Dermis lymphatic vessel endothelial cell (primary cell): ENCODE measurements around the gene GPATCH4. TPM values are rescaled to one million over a fixed set of nuclear protein-coding genes. Genes with fewer than 3 reads are reported as not detected.

Experiments
- total RNA-seq: library from RNA; depleted of rRNA; stranded (reverse); fragments of >200 nt; gene quantifications from 2 replicates; pipeline ENCODE4 v1.2.1, GENCODE V29; 2014

Gene GPATCH4
- 9.8 and 15.8 TPM in 2 replicates for total RNA-seq

DNA sequence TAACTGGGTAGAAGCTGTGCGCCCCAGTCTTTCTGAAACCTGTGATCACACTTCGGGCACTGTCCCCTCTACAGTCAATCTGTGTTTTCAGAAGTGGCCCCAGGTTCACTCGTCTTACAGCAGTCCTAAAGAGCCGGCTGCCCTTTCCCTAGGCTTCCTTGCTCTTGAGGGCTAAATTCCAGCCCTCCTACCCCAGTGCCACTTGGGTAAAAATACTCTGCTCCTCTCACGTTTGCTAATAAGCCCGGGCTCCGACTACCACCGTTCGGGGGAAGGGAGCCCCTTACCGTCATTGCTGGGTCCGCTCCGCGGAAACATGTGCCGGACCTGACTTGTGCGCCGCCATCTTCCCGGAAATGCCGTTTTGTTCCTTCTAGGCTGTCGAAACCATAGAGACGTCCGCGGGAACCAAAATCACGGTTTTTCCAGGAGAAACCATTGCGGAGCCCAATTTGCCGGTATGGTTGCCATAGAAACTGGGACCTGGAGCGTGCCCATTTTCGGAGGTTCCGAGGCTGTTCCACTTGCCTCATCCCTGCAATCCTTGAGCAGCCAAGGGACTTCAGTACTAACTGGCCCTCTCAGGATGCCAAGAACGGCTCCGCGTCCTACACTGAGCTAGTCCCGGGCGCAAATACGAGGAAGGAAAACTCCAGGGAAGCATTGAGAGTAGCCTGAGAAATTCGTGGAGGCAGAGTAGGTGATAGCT is at the start of gene GPATCH4:
Gene GPATCH4, minus strand, starts transcription at position 358 of the 709 bp plus-strand sequence.

DNA sequence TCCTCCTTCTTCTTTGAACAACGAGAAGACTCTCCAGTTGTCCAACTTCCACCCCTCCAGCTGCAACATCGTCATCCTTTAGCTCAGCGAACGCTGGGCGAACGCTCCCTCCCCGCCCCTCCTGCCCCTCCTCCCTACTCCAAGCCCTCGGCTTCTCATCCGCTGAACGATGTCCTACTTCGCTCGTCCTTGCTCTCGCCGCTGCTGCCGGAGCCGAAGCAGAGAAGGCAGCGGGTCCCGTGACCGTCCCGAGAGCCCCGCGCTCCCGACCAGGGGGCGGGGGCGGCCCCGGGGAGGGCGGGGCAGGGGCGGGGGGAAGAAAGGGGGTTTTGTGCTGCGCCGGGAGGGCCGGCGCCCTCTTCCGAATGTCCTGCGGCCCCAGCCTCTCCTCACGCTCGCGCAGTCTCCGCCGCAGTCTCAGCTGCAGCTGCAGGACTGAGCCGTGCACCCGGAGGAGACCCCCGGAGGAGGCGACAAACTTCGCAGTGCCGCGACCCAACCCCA is 40.5 kb upstream of the GPATCH4 start, which contains the start of gene BCAN:
Gene BCAN, plus strand, starts transcription at position 357 of the 504 bp plus-strand sequence. CDS start 3,938 bp downstream, outside the sequence.

DNA sequence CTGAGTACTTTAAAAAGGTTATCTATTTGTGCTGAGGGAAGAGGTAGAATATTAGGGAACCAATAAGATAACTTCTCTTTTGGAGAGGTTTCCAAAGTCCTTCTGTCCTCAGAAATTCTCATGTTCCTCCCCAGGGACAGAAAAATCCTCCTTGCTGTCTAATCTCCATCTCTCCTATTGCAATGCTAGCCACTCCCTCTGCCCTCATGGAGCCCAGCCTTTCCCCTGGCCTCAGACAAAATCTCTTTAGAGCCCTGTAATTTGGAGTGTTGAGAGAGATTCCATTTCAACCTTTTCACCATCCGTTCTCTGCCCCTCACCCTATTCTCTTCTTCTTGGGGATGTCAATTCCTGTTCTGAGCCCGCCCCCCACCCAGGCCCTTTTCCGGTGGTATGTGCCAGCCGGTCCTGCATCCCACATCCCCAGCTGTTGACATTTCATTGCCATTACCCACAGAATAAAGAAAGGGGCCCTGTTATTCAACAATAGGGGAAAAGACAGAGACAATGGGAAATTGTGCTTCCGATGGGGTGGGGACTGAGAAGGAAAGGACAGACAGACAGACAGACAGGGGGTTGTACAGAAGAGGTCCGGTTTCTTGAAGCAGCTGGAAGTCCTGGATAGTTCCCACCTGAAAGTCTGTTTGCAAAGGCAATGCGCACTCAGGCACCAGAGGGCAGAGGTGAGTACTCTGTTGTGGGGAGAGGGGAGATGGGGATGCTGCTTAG is 17.7 kb upstream of the GPATCH4 start, which contains the start of gene HAPLN2:
Gene HAPLN2, plus strand, starts transcription at position 563 of the 729 bp plus-strand sequence. CDS start 4,076 bp downstream, outside the sequence.

DNA sequence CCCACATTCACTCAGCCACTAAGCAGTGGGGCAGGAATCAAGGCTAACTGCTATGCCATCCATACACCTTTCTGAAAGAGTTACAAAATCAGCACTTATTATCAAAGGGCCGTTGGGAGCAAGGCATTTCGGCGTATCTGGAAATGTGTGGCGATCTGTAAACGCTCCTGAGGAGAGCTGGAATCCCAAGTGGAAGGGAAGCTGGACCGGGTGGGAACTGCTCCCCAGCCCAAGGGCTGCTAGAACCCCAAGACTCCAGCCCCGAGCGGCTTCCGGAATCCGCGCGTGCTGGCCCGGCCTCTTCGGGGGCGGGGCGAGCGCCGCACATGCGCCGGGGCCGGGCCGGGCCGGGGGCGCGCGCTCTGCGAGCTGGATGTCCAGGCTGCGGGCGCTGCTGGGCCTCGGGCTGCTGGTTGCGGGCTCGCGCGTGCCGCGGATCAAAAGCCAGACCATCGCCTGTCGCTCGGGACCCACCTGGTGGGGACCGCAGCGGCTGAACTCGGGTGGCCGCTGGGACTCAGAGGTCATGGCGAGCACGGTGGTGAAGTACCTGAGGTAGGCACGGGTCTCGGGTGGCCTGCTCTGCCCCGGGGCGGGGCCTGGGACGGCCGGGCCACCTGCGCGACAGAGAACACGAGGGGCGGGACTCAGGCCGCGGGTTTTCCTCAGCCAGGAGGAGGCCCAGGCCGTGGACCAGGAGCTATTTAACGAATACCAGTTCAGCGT is 9.7 kb downstream of the GPATCH4 start, which contains the start of gene NAXE:
Gene NAXE, plus strand, starts transcription at position 345 of the 726 bp plus-strand sequence. Its CDS starts 29 bp downstream, at position 374.

DNA sequence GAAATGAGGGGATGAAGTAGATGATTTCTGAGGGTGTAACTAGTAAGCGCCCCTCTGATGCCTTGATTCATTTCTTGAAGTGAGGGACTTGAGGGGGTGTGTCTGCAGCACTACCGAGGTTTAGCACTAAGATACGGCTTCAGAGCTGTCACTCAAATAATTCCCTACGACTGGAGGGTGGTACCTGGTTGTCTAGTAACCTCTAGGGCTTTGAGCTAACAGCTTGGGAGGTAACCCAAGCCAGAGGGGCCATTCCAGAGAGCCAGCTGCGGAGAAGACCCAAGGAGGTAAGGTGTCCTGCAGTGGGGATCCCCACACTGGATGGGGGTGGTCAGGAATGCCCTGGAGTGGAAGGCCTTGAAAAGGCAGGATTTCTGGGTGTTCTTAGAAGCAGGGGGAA is 21.8 kb downstream of the GPATCH4 start, which contains the start of gene TTC24:
Gene TTC24, plus strand, starts transcription at position 252 of the 400 bp plus-strand sequence. CDS start 1,642 bp downstream, outside the sequence.

DNA sequence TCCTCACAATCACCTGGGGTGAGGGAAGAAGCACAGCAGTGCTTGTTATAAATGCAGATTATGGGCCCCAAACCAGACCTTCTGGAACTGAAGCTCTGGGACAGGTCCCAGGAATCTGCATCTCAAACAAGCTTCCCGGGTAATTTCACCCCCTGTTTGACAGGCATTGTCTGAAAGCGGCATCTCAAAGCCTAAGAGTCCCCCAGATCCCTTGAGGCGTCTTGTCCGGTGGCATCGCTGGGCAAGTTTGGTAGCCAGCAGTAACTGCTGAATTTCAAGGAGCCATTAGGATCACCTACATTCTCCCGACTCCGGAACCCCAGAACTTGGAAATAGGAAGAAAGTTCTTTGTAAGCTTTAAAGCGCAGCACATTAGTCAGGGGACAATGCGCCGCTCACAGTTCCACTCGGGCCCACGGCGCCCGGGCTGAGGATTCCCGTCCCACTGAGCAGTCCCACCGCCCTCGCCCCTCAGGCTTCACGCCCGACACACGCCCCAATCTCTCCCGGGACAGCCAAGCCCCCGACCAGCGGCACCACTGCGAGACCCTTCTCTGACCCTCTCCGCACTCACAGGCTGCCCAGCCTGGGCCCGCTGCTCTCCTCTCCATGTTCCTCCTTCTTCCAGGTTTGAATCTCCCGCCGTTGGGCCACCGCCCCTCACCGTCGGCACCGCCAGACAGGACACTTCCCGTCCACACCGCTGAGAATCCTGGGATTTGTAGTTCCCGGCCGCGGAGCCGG is 29.2 kb downstream of the GPATCH4 start, which contains the start of gene IQGAP3:
Gene IQGAP3, minus strand, starts transcription at position 647 of the 744 bp plus-strand sequence. Its CDS starts 36 bp downstream, at position 611.

Other genes with a start within 250 kb of the GPATCH4 start
- gene RHBG, start 232.3 kb downstream of the GPATCH4 start, total RNA-seq = not detected in 2 replicates
- 4.6 and 6.8 TPM in 2 replicates for gene MEF2D, start 100.7 kb downstream of the GPATCH4 start, total RNA-seq
- gene IQGAP3, start 28.9 kb downstream of the GPATCH4 start, total RNA-seq = 2.4 and 2.8 TPM in 2 replicates
- not detected in 2 replicates for gene TTC24, start 21.8 kb downstream of the GPATCH4 start, total RNA-seq
- gene NAXE, start 9.7 kb downstream of the GPATCH4 start, total RNA-seq = 39.1 and 42.6 TPM in 2 replicates
- under 0.01 TPM in 1 of 2 replicates, not detected in the other for gene HAPLN2, start 17.9 kb upstream of the GPATCH4 start, total RNA-seq
- gene BCAN, start 40.6 kb upstream of the GPATCH4 start, total RNA-seq = not detected in 2 replicates
- gene NES, start 75.9 kb upstream of the GPATCH4 start, total RNA-seq = 22.0 and 36.2 TPM in 2 replicates
- gene CRABP2, start 104.1 kb upstream of the GPATCH4 start, total RNA-seq = not detected in 2 replicates
- gene METTL25B, start 127.0 kb upstream of the GPATCH4 start, total RNA-seq = 8.3 and 12.1 TPM in 2 replicates
- 5.6 and 7.9 TPM in 2 replicates for gene ISG20L2, start 127.3 kb upstream of the GPATCH4 start, total RNA-seq
- gene MRPL24, start 139.6 kb upstream of the GPATCH4 start, total RNA-seq = 29.9 and 31.7 TPM in 2 replicates
- gene HDGF, start 150.2 kb upstream of the GPATCH4 start, total RNA-seq = 86.1 and 98.6 TPM in 2 replicates
- gene PRCC, start 166.1 kb upstream of the GPATCH4 start, total RNA-seq = 9.6 and 11.3 TPM in 2 replicates
- not detected in 2 replicates for gene SH2D2A, start 215.4 kb upstream of the GPATCH4 start, total RNA-seq